Suprapubic skin (tissue), 4 donors: Measurements from ENCODE around the gene BORA. TPM values are rescaled to one million over a fixed set of nuclear protein-coding genes. Genes with fewer than 3 reads are reported as not detected.

Source experiments
- DNase-seq, 2 donors: peaks; one replicate each; pipeline ENCODE4 v3.0.0-alpha.2; 2019; ENCODE audit warnings: low spot score in 2 of 2
- H3K27ac ChIP-seq: fragments of 200-600 bp; sonication (generic); one replicate; pipeline ENCODE4 v1.5.1; 2019
- H3K27me3 ChIP-seq: fragments of 200-600 bp; sonication (generic); one replicate; pipeline ENCODE4 v1.5.1; 2019
- H3K36me3 ChIP-seq: fragments of 200-600 bp; sonication (generic); one replicate; pipeline ENCODE4 v1.5.1; 2019
- H3K4me1 ChIP-seq: fragments of 200-600 bp; sonication (generic); one replicate; pipeline ENCODE4 v1.5.1; 2019
- H3K4me3 ChIP-seq: fragments of 200-600 bp; sonication (generic); one replicate; pipeline ENCODE4 v1.5.1; 2019; ENCODE audit warnings: mild to moderate bottlenecking
- H3K9me3 ChIP-seq: fragments of 200-600 bp; sonication (generic); one replicate; pipeline ENCODE4 v1.5.1; 2019
- CTCF ChIP-seq, 2 donors: fragments of 200-600 bp in 1 of 2; fragments of 450-650 bp in 1 of 2; sonication (generic) in 1 of 2; IDR thresholded peaks; one replicate each; pipeline ENCODE4 v1.5.1; 2016 to 2019; ENCODE audit warnings: antibody characterized with exemption in 2 of 2, mild to moderate bottlenecking in 1 of 2, moderate library complexity in 1 of 2
- EP300 ChIP-seq: sonication (generic); formaldehyde crosslinking; IDR thresholded peaks from one replicate; pipeline ENCODE4 v1.6.1; 2017; ENCODE audit warnings: antibody characterized with exemption
- POLR2A ChIP-seq, 2 donors: fragments of 450-650 bp; IDR thresholded peaks; one replicate each; pipeline ENCODE4 v1.6.1; 2017; ENCODE audit warnings: antibody characterized with exemption in 2 of 2, mild to moderate bottlenecking in 2 of 2, moderate library complexity in 2 of 2
- POLR2AphosphoS5 ChIP-seq, 3 donors: sonication (generic); formaldehyde crosslinking; IDR thresholded peaks; one replicate each; pipeline ENCODE4 v1.6.1; 2017; ENCODE audit warnings: antibody characterized with exemption in 3 of 3
- WGBS: methylation state at CpG from one replicate; pipeline ENCODE4 v1.1.5; 2018; 5-methylcytosine and 5-hydroxymethylcytosine counted together
- total RNA-seq, 4 donors: library from RNA; depleted of rRNA; stranded (reverse); fragments of >200 nt; gene quantifications; one replicate each; pipeline ENCODE4 v1.1.0, GENCODE V29; 2016

BORA gene
- total RNA-seq, 4 donors from 2014 or later, result 2.7 to 8.3 (median 4.9) TPM

GRCh38 chr13:72792640-72793039 lies 64.9 kb downstream of the BORA start:
- H3K27ac ChIP-seq, result no peak overlapping the region
- TF ChIP-seq CTCF (IDR thresholded peaks at IDR 0.05) (no peak), EP300 (no peak), POLR2AphosphoS5 (IDR thresholded peaks at IDR 0.05) (no peak), POLR2A (IDR thresholded peaks at IDR 0.05) (no peak)
- no peaks in the 10 kb centered on the region for H3K4me1 ChIP-seq
- H3K36me3 ChIP-seq, result peaks cover 52% of the 10 kb centered on the region
- no peak overlapping the region for H3K4me3 ChIP-seq
- no peaks in the 10 kb centered on the region for H3K9me3 ChIP-seq
- WGBS, result 95% methylated on average over 2 of the region's 2 CpGs
- no peaks in the 10 kb centered on the region for H3K27me3 ChIP-seq
- DNase-seq, result no peak

- no peak for TF ChIP-seq EP300
- TF ChIP-seq CTCF (IDR thresholded peaks at IDR 0.05), result no peak
- no peak for TF ChIP-seq POLR2AphosphoS5 (IDR thresholded peaks at IDR 0.05)
- TF ChIP-seq POLR2A (IDR thresholded peaks at IDR 0.05), result no peak
- Histone ChIP-seq H3K27ac (no peak overlapping the region), H3K9me3 (no peaks in the 10 kb centered on the region), H3K27me3 (no peaks in the 10 kb centered on the region), H3K36me3 (peaks cover 33% of the 10 kb centered on the region), H3K4me3 (no peak overlapping the region), H3K4me1 (no peaks in the 10 kb centered on the region)
- DNase-seq, result no peak
- WGBS, result 61% methylated on average over 3 of the region's 3 CpGs
These were observed 71.1 kb downstream of the BORA start for GRCh38 chr13:72798817-72799216.

- 85% methylated on average over 1 of the region's 1 CpG for WGBS
- Histone ChIP-seq H3K36me3 (peaks cover 20% of the 10 kb centered on the region), H3K9me3 (no peaks in the 10 kb centered on the region), H3K27me3 (no peaks in the 10 kb centered on the region), H3K4me1 (no peaks in the 10 kb centered on the region), H3K4me3 (no peak overlapping the region), H3K27ac (no peak overlapping the region)
- DNase-seq, result no peak
- no peak for TF ChIP-seq POLR2AphosphoS5 (IDR thresholded peaks at IDR 0.05)
- TF ChIP-seq CTCF (IDR thresholded peaks at IDR 0.05), result no peak
- TF ChIP-seq EP300, result no peak
These were observed 76.6 kb downstream of the BORA start for GRCh38 chr13:72804301-72804700.

Other genes starting within 250 kb of the BORA start
- 1 to 10 TPM; 5.3 to 7.6 (median 5.4) TPM for gene MZT1, start 294 bp upstream of the BORA start, total RNA-seq
- 10 to 100 TPM; 18.8 to 28.4 (median 22.7) TPM for gene DIS3, start 54.0 kb downstream of the BORA start, total RNA-seq
- gene PIBF1, start 54.2 kb downstream of the BORA start, total RNA-seq, result 10 to 100 TPM in 3 of 4 donors, 1 to 10 TPM in 1; 9.9 to 18.9 (median 11.7) TPM